ENCODE results near the gene MORC2.

GRCh38 chr22:30876915-30877553, 91.5 kb downstream of the MORC2 start:
- TF ChIP-seq EZH2 (IDR thresholded peaks at IDR 0.05; ENCODE audit: borderline replicate concordance, low read length) (no peak), CTCF (IDR thresholded peaks at IDR 0.05; ENCODE audit: low read length) (no peak)

All from OCI-LY1 (cell line).